Eye (tissue), 1 donor: ENCODE data around the gene DOK7.
"Not testable (repeated sequence)": the region's sequence is repeated elsewhere in the genome, so short reads cannot be mapped to it uniquely, and the experiment has no call there.

Experiments
- DNase-seq: peaks from one replicate; pipeline ENCODE4 v3.0.0-alpha.2; 2015

DOK7 gene

DNA sequence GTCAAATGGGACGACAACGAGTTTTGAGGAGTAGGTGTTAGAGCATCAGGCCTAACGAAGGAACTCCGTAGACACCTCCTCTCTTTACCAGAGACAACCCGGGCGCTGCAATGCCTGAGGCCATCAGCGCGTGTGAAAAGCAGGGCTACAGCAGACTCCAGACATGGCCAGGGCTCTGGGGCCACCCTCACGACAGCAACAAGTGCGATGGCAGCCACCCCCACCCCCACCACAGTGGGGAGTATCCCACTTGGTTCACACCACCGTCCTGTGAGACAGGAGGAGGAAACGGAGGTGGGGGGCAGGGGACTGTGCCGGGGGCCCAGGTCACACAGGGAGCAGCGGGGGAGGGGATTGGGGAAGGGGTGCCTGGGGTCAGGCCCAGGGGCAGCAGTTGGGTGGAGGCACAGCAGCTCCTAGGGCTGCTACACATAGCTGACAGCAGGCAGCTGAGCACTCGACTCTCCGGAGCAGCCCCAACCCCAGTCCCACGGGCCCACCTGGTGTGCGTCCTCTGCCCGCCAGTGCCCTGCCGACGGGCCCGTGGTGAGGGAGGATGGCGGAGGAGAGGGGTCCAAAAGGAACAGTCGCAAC lies 60.6 kb downstream of the DOK7 start:
- DNase-seq: no peak

DNA sequence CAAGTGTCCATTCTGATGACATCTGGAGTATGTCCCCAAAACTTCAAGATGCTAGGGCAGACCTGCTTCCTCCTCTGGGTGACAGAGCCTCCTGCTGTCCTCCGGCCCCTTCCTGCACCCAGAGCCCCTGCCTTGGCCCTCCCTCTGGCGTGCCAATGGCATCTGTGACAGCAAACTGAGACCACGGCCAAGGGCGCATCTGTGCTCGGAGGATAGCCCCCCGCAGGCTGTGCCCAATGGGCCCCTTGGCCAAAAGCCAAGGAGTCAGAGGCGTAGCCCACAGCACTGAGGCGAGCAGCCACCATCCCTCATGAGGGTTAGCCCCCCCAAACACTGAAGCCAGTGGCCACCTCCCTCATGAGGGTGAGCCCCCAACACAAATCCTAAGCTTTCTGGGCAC lies 61.2 kb downstream of the DOK7 start:
- DNase-seq: no peak

DNA sequence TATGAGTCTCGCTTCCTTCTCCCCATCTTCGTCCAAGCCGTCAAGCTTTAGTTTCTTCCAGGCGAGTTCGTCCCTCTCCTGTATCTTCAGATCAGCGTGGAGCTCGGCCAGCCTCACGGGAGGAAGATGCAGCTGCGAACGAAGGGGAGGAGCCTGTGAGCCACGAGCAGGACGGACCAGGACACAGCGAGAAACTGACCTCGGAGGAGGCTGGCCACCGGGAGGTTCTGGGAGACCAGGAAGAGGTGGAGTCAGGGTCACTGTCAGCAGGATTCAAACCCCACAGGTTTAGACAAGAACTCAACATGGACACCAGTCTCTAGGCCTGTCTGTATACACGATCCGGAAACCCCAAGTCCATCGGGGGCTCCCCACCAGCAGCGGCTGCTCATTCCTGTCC lies 61.8 kb downstream of the DOK7 start:
- DNase-seq: peak; percentile 17

DNA sequence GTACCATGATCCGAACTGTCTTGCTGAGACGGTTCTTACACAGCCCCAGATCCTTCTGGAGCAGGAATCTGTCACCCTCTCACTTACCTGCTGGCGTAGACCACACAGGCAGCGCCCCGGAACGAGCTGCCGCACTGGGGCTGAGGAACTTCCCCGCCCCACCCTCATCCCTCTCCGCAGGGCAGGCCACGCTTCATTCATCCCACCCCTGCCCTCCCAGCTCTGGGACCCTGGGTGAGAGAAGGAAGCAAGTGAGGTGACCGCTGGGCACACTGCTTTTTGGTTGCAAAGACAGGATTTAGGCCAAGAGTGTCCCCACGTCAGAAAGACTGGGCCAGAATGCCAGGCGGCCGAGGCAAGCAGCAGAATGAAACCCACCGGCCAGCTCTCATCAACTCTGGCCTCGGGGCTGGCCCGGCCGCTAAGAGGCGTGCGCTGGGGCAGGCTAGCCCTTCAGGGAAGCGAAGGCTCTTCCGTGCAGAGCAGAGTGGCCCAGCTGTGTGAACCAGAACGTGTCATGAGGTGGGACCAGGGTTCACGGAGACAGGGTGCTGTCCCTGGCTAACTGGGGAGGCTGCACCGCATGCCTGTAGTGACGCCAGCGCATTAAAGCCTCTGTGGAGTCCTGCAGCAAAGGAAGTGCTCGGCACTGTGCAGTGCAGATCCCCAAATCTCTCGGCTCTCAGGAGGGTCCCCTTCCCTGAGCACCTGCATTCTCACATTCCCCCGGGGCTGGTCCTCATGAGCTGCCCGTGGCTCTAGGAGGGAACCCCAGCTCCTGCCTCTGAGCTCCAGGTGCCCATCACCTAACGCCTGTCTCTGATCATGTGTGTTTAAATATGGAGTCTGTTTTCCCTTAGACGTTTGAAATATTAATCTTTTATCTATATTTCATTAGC lies 62.7 kb downstream of the DOK7 start:
- DNase-seq: no peak

DNA sequence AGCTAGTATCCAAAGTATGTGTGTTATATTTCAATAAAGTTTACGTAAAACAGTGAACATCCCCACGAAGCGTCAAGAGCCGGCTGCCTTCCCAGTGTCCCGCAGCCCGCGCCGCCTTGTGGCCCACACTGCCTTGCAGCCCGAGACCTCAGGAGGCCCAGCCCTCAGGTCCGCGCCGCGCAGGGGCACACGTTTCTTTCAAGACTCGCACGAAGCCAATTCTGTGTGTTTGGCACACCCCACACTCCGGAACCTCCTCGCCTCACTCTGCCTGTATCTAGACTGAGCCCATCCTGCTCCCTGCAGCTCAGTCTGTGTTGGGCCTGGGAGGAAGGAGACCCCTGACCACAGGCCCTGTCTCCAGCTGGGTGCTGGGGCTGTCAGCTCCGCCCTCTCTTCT lies 63.4 kb downstream of the DOK7 start:
- DNase-seq: no peak

DNA sequence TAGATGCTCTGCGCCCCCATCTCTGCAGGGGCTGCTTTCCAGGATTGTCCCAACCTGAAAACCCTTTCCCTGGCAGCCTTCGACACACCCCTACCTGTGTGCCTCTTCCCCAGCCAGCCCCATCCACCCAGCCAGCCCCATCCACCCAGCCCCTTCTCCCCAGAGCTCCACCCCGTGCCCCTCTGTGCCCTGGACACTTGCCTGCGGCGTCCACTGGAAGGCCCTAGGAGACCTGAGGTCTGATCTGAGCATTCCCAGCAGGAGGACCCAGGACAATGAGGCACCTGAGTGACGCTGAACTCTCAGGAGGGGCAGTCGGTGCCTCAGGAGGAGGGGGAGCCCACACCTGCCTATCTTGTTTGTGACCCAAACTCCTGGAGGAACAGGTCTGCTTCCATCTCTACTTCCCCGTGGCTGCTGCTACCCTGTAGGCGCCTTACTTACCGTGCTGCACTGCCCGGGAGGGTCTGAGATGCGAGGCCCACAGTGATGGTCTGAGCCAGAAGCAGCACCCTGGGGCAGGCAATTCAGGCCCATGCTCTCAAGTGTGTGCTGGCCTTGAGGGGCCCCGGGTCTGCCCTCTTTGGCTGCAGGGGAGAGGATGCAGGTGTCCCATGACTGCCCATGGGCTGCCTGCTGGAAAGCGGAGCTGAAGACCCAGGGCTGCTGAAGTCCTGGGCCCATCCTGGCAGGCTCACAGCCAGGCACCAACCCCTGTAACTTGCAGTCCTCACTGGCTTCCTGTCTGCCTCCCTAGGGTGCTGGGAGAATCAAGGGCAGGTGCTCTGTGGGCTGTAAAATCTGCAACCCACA lies 64.2 kb downstream of the DOK7 start:
- no peak for DNase-seq

DNA sequence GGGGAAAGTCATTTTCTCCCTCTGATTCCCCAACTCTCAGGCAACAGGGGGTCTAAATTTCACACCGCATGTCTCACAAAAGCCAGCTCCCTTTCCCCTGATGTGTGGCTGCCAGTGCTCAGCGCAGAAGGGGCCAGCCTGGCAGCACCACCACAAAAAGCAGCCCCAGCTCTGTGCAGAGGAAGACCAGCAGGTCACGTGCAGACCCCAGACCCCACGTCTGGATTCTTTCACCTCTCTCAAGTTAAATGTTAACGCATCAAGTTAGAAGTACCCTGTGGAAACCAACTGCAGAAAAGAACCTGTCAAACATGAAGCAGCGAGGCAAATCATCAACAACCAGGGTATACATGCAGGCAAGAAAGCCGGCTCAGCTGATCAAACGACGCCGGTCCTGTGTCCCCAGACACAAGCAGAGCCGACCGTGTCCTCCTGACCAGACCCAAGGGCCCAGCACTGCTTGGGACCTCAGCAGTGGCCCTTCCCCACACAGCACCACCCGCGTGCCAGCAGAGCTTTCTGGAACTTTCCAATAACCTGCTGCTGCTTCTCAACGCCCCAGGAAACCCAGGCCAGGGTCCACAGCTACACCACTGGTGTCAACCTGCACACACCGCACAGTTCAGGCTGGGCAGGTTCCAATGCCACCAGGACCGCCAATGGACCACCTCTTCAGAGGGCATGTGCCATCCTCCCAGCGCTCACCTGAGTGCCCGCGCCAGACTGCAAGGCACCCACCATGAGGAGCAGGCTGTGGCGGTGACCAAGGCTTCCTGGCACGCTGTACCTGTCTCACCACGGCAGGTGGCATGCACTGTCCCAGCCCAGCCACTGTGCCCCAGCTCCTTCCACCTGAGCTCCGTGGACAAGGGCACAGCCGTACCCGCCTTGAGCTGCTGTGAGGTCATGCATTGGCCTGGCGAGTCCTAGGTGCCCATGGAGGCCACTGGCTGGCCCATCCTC lies 65.1 kb downstream of the DOK7 start:
- DNase-seq: no peak

DNA sequence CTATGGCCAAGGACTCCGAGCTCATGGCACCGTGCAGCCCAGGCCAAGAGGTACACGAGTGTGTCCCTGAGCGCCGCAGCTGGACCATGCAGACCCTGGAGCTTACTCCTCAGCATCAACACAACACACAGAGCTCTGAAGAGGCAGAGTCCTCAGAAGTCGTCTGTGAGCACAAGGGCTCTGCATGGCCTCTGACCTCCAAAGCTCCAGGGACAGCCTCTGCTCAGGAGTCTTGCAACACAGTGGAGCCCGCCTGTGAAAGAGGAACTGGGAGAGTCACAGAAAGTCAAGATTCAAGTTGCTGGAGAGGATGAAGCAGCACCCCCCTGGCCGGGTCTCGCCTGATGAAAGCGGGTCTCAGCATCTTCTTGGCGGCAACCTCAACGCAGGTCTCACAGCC lies 66.3 kb downstream of the DOK7 start:
- DNase-seq: no peak

DNA sequence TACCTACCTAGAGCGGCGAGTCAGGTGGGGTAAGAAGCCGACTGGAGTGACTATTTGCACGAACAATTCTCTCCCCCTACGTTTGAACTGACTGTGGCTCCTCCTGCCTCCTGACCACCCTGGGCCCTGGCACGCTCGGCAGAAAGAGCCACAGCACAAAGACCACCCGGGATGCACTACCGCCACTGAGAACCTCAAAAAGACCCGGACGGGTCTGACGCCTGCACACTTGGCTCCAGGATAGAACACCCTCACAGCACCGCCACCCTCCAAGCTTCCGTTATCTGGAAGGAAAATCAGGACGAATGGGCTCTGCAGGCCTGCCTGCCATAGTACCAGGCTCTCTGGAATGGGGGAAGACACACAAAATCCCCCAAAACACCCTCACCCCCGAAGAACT lies 66.9 kb downstream of the DOK7 start:
- DNase-seq: no peak

DNA sequence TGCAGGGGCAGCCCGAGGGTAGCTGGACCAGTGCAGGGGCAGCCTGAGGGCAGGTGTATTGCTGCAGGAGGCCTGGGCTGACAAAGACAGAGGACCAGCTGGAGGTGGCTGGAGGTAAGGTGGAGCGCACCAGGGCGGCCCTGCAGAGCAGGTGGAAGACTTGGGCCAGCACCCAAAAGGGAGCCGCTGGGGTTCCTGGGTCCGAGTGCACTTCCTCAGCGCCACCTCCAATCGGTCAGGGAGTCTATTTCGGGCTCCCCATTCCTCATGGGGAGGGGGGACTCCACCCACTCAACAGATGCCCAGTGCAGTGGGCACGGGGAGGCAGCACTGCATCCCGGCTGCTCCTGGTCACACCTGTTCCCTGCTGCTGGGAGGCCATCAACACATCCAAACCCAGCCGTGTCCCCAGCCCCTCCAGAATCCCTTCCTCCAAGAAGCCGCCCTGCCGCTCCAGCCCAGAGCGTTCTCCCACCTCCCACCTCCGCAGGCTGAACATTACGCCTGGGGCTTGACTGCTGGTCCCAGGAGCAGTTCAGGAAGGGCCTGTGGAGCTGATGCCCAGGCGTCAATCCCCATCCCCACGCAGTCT lies 67.7 kb downstream of the DOK7 start:
- no peak for DNase-seq

DNA sequence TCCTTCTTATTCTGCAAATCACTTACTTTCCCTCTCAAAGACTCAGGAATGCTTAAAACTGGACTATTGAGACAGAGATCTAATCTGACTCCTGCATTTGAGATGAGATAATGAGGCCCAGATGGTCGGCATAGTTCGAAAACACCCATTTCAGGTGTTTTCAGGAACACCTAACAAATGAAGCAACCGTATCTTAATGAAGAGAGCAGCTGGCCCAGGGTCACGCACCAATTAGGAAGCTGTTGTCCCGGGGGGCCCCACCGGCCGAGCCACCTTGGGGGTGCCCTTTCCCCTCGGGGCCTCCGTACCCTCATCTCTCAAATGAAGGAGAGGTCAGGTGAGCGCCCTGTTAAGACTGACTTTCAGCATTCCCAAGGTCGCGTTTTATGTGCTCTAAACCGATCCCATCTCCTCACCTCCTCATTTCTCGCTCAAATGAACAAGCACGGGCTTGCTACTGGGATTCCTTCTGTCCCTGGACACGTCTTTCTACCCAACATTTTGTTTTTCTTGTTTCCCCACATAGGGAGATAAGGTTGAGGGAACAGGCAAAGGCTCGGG lies 68.3 kb downstream of the DOK7 start:
- peak; percentile 58 for DNase-seq

DNA sequence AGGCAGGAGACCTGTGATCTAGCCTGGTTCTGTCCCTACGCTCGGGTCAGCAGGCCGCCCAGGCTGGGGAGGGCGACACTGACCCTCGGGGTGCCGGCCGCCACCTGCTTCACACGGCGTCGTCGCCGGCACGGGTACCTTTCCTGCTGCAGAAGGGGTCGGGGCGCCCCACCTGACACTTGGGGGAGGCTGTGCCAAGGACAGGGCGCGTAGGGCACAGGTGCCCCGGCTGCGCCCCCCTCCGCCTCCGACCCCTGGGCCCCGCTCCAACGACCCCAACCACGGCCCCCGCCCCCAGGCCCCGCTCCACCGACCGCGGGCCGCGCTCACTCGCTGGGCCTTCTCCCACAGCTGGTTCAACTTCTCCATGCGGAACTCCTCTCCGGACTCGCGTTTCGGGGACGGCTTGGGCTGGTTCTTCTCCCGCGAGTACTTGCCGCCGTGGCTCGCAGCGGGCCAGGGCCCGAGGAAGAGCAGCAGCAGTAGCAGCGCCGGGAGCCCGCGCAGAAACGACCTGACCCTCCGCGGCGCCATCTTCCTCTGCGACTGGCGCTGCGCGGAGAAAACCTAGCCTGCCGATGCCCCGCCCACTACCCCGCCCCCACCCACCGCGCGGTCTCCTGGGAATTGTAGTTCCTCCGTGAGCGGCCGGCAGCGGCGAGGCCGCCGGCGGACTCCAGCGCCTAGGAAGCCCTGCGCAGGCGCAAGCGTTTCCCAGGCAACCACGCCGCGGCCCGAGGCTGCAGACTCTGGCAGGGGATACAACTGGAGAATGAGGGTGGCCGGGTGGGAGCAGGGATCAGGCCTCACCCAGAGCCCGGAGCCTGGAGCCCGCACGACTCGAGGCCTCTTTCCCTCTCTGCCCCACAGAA lies 69.0 kb downstream of the DOK7 start, which contains the start of gene LRPAP1:
TSS of gene LRPAP1 (minus strand) at position 544 of the 872 bp plus-strand sequence. CDS start at position 534, 10 bp downstream.
- peak; percentile 98 for DNase-seq

DNA sequence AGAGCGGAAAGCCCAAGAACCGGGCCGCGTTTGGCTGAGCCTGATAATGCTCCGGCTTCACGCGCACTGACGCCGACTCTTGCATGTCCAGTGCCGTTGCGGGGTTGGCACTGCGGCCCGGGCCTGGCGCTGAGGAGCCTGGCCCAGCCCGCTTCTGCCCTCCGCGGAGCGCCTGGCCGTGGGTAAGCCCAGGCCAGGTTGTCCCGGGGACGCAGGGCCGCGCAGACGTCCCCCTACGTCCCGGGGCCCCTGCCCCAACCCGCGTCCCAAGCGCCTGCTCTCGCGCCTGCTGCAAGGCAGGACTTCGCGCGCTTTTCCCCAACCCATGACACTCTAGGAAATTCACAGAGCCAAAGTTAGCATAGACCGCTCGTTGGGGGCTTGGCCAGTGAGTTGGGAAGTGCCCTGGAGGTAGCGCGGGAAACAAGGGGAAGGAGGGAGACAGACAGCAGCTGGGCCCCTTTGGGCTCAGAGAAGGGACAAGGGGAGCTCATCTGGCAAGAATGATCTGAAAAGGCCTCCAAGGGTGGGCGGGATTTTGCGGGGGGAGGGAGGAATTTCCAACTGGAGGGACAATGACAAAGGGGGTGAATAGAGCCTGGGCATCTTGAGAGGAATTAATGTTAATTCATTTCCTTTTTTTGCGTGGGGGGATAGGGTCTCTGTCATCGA lies 69.8 kb downstream of the DOK7 start:
- DNase-seq: no peak

DNA sequence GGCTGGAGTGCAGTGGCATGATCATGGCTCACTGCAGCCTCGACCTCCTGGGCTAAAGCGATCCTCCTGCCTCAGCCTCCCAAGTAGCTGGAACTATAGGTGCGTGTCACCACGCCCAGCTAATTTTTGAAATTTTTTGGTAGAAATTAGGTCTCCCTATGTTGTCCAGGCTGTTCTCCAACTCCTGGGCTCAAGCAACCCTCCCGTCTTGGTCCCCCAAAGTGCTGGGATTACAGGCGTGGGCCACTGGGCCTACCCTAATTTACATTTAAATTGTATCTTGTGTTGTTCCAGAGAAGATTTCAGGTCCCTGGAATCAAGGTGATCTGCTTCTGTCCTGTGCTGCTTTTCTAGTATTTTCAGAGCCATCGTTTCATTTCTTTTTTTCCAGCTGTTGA lies 70.3 kb downstream of the DOK7 start:
- no peak for DNase-seq

DNA sequence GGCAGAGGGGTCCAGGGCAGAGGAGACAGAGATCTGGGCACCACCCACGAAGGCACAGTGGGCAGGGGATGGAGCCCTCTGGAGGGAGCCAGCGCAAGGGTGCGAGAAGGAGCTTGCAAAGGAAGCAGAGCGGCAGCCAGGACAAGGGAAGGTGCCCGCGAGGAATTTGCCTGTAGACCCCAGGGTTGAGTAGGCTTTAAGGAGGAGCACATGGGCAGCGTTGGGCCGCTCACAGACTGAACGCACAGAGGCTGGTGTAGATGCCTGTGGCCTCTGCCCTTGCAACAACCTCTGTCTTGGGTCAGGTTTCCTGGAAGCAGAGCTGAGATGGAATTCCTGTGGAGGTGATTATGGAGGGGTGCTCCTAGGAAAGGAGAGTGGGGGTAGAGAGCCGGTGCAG lies 72.7 kb downstream of the DOK7 start:
- DNase-seq: not testable (repeated sequence)

DNA sequence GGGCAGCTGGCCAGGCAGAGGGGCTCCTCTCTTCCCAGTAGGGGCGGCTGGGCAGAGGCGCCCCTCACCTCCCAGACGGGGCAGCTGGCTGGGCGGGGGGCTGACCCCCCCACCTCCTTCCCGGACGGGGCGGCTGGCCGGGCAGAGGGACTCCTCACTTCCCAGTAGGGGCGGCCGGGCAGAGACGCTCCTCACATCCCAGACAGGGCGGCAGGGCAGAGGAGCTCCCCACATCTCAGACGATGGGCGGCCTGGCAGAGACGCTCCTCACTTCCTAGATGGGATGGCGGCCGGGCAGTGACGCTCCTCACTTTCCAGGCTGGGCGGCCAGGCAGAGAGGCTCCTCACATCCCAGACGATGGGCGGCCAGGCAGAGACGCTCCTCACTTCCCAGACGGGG lies 75.8 kb downstream of the DOK7 start:
- DNase-seq: not testable (repeated sequence)

DNA sequence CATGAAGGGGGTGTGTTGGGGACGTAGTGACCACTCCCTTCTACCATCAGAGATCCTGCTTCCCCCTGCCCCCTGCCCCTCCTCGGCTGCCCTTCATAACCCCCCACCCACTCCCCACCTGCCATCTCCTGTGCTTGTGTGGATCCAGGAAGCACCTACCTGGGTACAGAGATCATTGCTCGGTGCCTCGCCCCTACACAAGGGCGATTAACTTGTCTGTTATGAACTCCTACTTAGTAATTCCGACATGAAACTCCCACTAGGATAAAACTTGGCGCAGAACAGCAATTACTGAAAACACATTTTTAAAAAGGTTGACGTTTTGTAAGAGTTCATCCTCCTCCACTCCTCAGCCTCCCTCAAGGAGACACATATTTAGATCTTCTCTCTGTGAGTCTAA lies 80.3 kb downstream of the DOK7 start:
- DNase-seq: not testable (repeated sequence)
